Osteoblast (primary cell): ENCODE measurements around the gene CAMTA1. TPM values are rescaled to one million over a fixed set of nuclear protein-coding genes. Genes with fewer than 3 reads are reported as not detected.
"Not testable (repeated sequence)": the region's sequence is repeated elsewhere in the genome, so short reads cannot be mapped to it uniquely, and the experiment has no call there.

Experiments
- DNase-seq: peaks from one replicate; pipeline ENCODE4 v3.0.0; 2011; ENCODE audit warnings: low spot score, mixed read lengths; ENCODE audit not compliant: insufficient read length; ENCODE audit errors: missing footprints
- H2AFZ ChIP-seq: 2 replicates; pipeline ENCODE4 v1.6.0; 2011; ENCODE audit warnings: mild to moderate bottlenecking, low read length
- H3K27ac ChIP-seq: 2 replicates; pipeline ENCODE4 v1.5.1; 2011; ENCODE audit warnings: mild to moderate bottlenecking, low read depth, low read length, moderate library complexity
- H3K27me3 ChIP-seq: 2 replicates; pipeline ENCODE4 v1.6.0; 2012; ENCODE audit warnings: mild to moderate bottlenecking, control low read depth, inconsistent platforms, low read length, moderate library complexity; ENCODE audit not compliant: insufficient read depth
- H3K36me3 ChIP-seq: 2 replicates; pipeline ENCODE4 v1.5.1; 2011; ENCODE audit warnings: mild to moderate bottlenecking, low read length, control low read depth, moderate library complexity; ENCODE audit not compliant: insufficient read depth
- H3K4me1 ChIP-seq: 2 replicates; pipeline ENCODE4 v1.5.1; 2011; ENCODE audit warnings: mild to moderate bottlenecking, low read length, control low read depth, moderate library complexity; ENCODE audit not compliant: insufficient read depth
- H3K4me2 ChIP-seq: 2 replicates; pipeline ENCODE4 v1.6.0; 2011; ENCODE audit warnings: mild to moderate bottlenecking, low read length; ENCODE audit not compliant: insufficient read depth
- H3K4me3 ChIP-seq: fragments of 200-600 bp; sonication (generic); 3 replicates; pipeline ENCODE4 v1.5.1; 2012; ENCODE audit warnings: mild to moderate bottlenecking, low read length, inconsistent platforms; ENCODE audit not compliant: insufficient read depth
- H3K79me2 ChIP-seq: 2 replicates; pipeline ENCODE4 v1.6.0; 2012; ENCODE audit warnings: mild to moderate bottlenecking, low read length, control low read depth, inconsistent platforms; ENCODE audit not compliant: insufficient read depth
- H3K9me3 ChIP-seq: 2 replicates; pipeline ENCODE4 v1.5.1; 2011; ENCODE audit warnings: low read depth, low read length, control low read depth
- H4K20me1 ChIP-seq: 2 replicates; pipeline ENCODE4 v1.6.0; 2012; ENCODE audit warnings: mild to moderate bottlenecking, low read length, control low read depth; ENCODE audit not compliant: insufficient read depth
- total RNA-seq: library from RNA; depleted of rRNA; stranded (reverse); fragments of >200 nt; gene quantifications from 2 replicates; pipeline ENCODE4 v1.2.3, GENCODE V29; 2012
- TF ChIP-seq, protein P1 (sequence below): IDR thresholded peaks from 2 replicates; pipeline ENCODE4 v1.5.1; 2011; ENCODE audit warnings: mild to moderate bottlenecking, low read depth, low read length, moderate library complexity; ENCODE audit errors: extremely low read depth

CAMTA1 gene
- total RNA-seq, 1 donor: 47.4 TPM

GRCh38 chr1:7379441-7379971, 594.3 kb downstream of the CAMTA1 start:
- no peaks in the 10 kb centered on the region for H3K79me2 ChIP-seq
- no peaks in the 10 kb centered on the region for H3K9me3 ChIP-seq
- no peaks in the 10 kb centered on the region for H3K36me3 ChIP-seq
- peak overlapping the region; percentile 24 for H3K27ac ChIP-seq
- peaks cover 6% of the 10 kb centered on the region for H3K4me1 ChIP-seq
- H3K4me2 ChIP-seq: peak overlapping the region; percentile 35
- H4K20me1 ChIP-seq: no peaks in the 10 kb centered on the region
- peak overlapping the region; percentile 72 for H2AFZ ChIP-seq
- no peak for DNase-seq
- no peak overlapping the region for H3K4me3 ChIP-seq
- TF ChIP-seq, protein P1, sequence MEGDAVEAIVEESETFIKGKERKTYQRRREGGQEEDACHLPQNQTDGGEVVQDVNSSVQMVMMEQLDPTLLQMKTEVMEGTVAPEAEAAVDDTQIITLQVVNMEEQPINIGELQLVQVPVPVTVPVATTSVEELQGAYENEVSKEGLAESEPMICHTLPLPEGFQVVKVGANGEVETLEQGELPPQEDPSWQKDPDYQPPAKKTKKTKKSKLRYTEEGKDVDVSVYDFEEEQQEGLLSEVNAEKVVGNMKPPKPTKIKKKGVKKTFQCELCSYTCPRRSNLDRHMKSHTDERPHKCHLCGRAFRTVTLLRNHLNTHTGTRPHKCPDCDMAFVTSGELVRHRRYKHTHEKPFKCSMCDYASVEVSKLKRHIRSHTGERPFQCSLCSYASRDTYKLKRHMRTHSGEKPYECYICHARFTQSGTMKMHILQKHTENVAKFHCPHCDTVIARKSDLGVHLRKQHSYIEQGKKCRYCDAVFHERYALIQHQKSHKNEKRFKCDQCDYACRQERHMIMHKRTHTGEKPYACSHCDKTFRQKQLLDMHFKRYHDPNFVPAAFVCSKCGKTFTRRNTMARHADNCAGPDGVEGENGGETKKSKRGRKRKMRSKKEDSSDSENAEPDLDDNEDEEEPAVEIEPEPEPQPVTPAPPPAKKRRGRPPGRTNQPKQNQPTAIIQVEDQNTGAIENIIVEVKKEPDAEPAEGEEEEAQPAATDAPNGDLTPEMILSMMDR: no peak
- no peaks in the 10 kb centered on the region for H3K27me3 ChIP-seq

DNA sequence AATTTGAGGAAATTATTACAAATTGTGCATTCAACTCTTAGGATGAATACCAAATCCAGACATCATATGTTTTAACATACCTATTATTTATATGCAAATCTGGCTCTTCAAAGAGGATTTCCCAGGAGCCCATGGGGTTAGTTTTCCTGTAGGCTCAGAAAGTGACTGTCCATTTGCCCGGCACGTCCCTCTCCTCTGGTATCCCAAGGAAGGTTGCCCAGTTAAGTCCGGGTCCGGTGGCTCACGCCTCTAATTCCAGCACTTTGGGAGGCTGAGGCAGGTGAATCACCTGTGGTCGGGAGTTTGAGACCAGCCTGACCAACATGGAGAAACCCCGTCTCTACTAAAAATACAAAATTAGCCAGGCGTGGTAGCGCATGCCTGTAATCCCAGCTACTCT, 594.8 kb downstream of the CAMTA1 start:
- H3K4me3 ChIP-seq, H3K27me3 ChIP-seq, H3K27ac ChIP-seq, H3K79me2 ChIP-seq, H2AFZ ChIP-seq, H3K4me1 ChIP-seq, H3K4me2 ChIP-seq, DNase-seq, H3K9me3 ChIP-seq, H4K20me1 ChIP-seq, H3K36me3 ChIP-seq: not testable (repeated sequence)

- H3K27me3 ChIP-seq: no peaks in the 10 kb centered on the region
- no peak overlapping the region for H2AFZ ChIP-seq
- H3K27ac ChIP-seq: no peak overlapping the region
- no peak overlapping the region for H3K4me2 ChIP-seq
- no peaks in the 10 kb centered on the region for H4K20me1 ChIP-seq
- no peaks in the 10 kb centered on the region for H3K36me3 ChIP-seq
- no peak for DNase-seq
- H3K4me3 ChIP-seq: no peak overlapping the region
- no peaks in the 10 kb centered on the region for H3K79me2 ChIP-seq
- peaks cover 6% of the 10 kb centered on the region for H3K4me1 ChIP-seq
- H3K9me3 ChIP-seq: no peaks in the 10 kb centered on the region
- TF ChIP-seq, protein P1: no peak
Observed at GRCh38 chr1:7380712-7381111, 595.5 kb downstream of the CAMTA1 start.

GRCh38 chr1:7381729-7382128, 596.5 kb downstream of the CAMTA1 start:
- not testable (repeated sequence) for DNase-seq, H3K9me3 ChIP-seq, H3K36me3 ChIP-seq, H3K27ac ChIP-seq, H4K20me1 ChIP-seq, H2AFZ ChIP-seq, H3K79me2 ChIP-seq, H3K27me3 ChIP-seq, H3K4me2 ChIP-seq, H3K4me3 ChIP-seq, H3K4me1 ChIP-seq

GRCh38 chr1:7382971-7383370, 597.7 kb downstream of the CAMTA1 start:
- no peak overlapping the region for H2AFZ ChIP-seq
- TF ChIP-seq, protein P1: no peak
- no peak overlapping the region for H3K4me3 ChIP-seq
- H3K4me2 ChIP-seq: no peak overlapping the region
- no peaks in the 10 kb centered on the region for H3K9me3 ChIP-seq
- no peaks in the 10 kb centered on the region for H3K36me3 ChIP-seq
- DNase-seq: no peak
- no peaks in the 10 kb centered on the region for H4K20me1 ChIP-seq
- no peak overlapping the region for H3K27ac ChIP-seq
- peaks cover 6% of the 10 kb centered on the region for H3K4me1 ChIP-seq
- H3K79me2 ChIP-seq: no peaks in the 10 kb centered on the region
- H3K27me3 ChIP-seq: no peaks in the 10 kb centered on the region
